NCI-H2107 (cell line): ENCODE data around the gene DRG2.

Experiments
- DNase-seq: peaks from one replicate; lab custom pipeline; 2025; lab: John Stamatoyannopoulos, UW

Gene DRG2

DNA sequence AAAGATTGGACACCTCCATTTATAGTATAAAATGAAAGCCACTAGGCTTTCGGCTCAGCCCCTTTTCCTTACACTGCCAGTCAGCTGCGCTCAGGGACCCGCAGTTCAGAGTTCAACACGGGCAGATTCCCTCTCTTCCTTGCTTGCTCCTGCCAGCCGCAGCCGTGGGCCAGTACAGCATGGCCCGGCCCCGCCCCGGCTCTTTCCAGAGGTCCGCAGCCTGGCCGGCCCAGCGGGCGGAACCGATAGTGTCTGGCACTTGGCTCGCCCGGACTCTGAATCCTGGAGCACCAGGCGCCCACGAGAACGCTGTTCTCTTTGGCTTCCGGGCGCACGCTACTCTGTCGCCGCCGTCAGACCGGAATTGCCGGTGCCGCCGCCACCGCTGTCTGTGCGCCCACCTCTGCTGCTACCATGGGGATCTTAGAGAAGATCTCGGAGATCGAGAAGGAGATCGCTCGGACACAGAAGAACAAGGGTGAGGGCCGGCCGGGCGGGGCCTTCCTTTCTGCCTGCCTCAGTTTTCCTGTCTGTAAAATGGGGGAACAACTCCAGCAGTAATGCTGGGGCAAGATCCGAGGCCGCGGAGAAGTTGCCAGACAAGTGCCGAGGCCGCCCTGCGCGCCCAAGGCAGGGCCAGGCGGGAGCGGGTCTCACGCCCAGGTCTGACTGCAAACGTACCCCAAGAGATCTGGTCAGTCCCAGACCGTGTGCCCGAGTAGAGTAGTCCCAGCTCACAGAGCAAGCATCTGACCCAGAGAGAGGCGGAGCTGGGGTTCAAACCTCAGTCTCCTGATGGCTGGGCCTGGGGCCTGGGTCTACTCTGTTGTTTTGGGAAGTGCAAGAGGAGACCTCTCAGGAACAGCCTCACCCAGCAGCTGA lies at the start of gene DRG2:
TSS of gene DRG2 (plus strand) at position 339 of the 882 bp plus-strand sequence. CDS start at position 415, 76 bp downstream.
- peak; percentile 60 for DNase-seq

GRCh38 chr17:18038149-18038850 lies 49.4 kb upstream of the DRG2 start:
- no peak for DNase-seq

DNA sequence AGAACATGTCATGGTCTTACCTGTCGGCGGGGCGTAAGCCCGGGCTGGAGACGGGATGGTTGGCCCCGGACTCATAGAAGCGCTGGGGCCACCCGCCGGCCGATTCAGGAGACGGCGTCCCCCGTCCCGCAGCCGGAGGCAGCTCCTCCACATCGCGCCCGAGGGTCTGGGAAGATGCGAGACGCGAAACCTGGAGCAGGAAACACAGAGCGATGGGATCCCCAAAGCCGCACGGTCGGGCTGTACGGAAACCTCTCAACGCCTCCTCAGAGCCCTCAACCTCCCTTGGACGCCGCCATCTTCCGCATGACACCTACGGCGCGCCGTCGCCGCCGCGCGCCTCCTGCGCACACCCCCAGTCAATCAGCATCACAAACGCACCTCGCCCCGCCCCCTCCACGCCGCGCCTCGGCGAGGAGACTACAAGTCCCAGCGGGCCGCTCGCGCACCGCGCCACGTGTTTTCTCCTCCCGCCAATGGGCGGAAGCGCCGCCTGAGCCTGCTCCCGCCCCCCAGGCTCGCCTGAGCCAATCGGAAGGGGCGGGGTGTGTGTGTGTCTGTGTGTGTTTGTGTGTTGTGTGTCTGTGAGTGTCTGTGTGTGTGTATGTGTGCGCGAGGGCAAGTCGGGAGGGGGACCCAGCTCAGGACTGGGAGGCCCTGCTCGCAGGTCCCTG lies 48.8 kb upstream of the DRG2 start, which contains the start of the genes ATPAF2 and GID4:
TSS of gene ATPAF2 (minus strand) at position 308 of the 674 bp plus-strand sequence. CDS start at position 153, 155 bp downstream.
TSS of gene GID4 (plus strand) at position 548 of the 674 bp plus-strand sequence. CDS start at position 605, 57 bp downstream.
- peak; percentile 82 for DNase-seq

GRCh38 chr17:18039535-18040260 lies 48.0 kb upstream of the DRG2 start:
- no peak for DNase-seq

DNA sequence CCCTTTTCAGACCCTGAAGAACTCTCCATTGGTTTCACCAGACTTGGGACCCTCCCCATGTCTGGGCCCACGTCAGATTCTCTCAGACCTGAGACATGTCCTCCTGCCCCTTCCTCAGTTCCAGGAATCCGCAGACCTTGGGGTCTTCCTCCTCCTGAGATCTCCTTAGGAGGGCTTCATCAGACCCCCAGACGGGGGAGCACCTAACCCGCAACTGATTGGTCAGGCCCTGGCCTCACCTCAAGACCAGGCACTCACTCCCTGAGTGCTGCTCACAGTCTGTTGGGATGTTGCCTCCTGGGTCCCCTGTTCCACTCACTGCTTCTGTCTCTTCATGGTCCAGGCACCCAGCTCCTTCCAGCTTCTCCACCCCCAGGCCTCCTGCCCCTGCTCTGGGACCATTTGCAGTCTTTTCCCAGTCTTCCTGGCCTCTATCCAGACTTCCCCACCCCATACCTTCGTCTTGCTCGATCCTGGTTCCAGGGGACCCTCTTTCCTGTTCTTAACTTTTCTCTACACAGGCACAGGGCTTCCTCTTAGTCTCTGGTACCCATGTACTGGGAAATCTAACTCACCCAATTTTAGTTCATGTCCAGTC lies 47.4 kb upstream of the DRG2 start:
- DNase-seq, result no peak

GRCh38 chr17:18041776-18042175 lies 46.0 kb upstream of the DRG2 start:
- DNase-seq, result no peak

GRCh38 chr17:18042983-18043382 lies 44.8 kb upstream of the DRG2 start:
- DNase-seq, result no peak

DNA sequence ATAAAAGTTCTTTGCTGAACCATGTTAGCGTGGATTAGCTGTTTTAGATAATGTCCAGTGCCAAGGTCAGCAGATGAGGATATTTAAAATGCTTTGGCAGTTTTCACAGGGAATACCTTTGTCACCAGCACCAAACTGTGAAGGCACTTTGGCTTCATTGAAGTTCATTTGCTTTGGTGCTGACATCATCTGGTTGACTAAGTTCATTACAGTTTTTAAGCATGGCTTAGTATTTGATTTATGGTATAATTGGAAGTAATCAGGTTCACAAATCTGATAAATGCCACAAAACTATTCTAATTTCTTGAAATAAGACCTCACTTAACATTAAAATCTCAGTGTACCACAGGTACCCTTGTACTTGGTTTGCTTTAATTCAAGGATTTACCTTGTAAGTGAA lies 44.3 kb upstream of the DRG2 start:
- no peak for DNase-seq

- DNase-seq, result no peak
Observed at GRCh38 chr17:18044609-18045008, 43.1 kb upstream of the DRG2 start.

GRCh38 chr17:18045691-18046350 lies 41.9 kb upstream of the DRG2 start:
- no peak for DNase-seq

GRCh38 chr17:18055597-18055996 lies 32.2 kb upstream of the DRG2 start:
- DNase-seq, result no peak

DNA sequence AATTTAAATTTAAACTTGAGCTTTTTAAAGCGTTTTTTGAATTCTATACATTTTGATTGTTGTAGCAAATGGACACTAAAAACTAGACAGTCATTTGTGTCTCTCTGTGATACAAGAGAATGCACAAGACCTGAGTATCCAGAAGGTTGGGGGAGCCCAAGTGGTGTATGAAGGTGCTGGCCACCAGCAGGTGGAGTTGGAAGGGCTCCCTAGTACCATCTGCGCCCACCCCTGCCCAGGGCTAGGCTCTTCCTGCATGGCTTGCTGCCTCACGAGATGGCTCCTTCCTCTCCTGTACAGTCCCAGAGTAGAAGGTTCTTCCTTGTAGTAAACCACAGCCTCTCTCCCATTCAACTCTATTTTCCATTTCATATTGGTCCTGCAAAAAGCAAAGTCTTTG lies 31.5 kb upstream of the DRG2 start:
- DNase-seq, result no peak

DNA sequence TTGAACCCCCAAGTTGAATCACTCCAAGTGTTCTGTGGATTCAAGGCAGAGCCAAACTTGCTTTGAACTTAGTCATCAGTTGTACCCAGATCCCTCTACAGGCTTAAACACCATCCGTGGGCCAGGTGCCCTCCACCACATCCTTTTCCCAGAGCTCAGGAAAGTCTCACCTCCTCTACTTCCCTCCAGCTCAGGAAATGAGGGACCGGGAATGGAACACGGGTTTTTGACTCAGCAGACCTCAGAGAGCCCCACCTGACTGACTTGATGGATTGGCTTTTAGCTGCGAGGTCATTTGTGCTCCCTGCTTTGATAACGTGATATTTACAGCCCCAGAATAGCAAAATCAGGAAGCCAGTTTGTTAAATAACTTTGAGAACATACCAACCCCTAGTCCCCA lies 28.5 kb upstream of the DRG2 start:
- DNase-seq, result no peak

- DNase-seq, result no peak
Observed at GRCh38 chr17:18064053-18064452, 23.7 kb upstream of the DRG2 start.

GRCh38 chr17:18065546-18065945 lies 22.2 kb upstream of the DRG2 start:
- no peak for DNase-seq

DNA sequence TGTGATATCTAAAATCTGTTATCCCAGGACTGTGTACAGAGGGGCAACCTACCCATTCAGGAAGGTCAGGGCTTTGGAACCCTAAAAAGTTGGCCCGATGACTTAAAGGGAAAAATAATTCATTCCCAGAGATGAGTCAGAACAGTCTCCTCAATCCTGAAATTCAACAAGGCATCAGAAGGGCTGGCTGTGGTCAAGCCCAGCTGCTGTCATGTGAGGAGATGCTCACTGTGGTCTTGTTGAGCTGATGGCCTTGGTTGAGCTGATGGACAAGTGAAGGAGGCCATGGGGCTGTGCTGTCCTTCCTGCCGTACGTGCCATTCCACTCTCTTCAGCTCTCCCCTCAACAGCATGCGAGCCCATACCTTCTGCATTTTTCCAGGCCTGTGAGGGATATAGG lies 20.9 kb upstream of the DRG2 start:
- DNase-seq, result no peak

- no peak for DNase-seq
Observed at GRCh38 chr17:18069101-18069500, 18.6 kb upstream of the DRG2 start.

GRCh38 chr17:18070861-18071340 lies 16.8 kb upstream of the DRG2 start:
- DNase-seq, result no peak

- no peak for DNase-seq
Observed at GRCh38 chr17:18071751-18072150, 16.0 kb upstream of the DRG2 start.

DNA sequence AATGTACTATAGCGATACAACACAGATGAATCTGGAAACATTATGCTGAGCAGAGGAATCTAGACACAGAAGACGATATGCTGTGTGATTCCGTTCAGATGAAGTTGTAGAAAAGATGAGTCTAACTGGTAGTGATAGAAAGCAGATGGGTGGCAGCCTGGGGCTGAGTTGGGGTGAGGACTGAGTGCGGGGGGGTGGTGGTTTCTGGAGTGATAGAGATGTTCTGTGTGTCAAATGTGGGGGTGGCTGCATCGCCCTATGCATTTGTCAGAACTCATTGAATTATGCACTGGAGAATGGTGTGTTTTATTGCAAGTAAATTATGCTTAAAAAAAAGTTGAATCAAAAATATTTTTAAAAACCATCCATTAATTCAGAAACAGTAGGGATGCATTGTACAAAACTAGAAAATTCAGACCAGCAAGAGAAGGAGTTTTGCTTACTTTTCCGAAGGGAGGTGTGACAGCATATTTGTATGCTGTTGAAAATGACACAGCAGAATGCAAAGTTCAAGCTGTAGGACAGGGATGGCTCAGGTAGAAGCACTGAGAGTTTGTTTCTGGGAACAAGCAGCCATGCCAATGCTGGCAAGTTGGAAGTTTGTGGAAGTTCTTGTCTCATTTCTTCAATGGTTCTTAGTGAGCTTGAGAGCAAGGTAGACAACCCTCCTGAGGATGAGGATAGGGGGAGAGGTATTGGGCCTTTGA lies 13.0 kb upstream of the DRG2 start:
- no peak for DNase-seq
